ENCODE data around the gene HSD17B3.
"Not testable (repeated sequence)": the region's sequence is repeated elsewhere in the genome, so short reads cannot be mapped to it uniquely, and the experiment has no call there.

Gene HSD17B3

DNA sequence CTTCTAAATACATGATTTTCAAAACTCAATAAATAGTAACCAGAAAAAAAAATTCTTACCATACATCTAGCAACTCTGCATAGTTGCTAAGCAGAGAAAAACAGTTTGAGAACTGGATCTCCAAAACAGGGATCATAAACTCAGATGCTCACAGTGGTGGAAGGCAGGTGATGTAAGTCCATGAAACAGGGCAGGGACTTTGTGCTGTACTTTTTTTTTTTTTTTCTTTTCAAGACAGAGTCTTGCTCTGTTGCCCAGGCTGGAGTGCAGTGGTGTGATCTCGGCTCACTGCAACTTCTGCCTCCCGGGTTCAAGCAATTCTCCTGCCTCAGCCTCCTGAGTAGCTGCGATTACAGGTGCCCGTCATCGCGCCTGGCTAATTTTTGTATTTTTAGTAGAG, 5.0 kb upstream of the HSD17B3 start:
- ATAC-seq: not testable (repeated sequence)

DNA sequence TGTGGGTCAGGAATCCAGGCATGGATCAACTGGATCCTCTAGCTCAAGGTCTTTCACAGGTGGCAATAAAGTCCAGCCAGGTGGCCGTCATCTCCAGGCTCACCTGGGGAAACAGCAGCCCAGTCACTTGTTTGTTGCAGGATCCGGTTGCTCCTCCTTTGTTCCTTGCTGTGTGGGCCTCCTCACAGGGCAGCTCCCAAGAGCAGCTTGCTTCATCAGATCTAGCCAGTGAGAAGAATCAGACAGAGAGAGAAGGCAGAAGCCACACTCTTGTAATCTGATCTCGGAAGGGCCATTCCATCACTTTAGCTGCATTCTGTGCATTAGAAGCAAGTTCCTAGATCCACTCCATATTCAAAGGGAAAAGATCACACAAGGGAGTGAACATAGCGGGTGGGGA, 3.2 kb upstream of the HSD17B3 start:
- no peak for ATAC-seq

More for the DNA sequence above, 5.0 kb upstream of the HSD17B3 start:
- not testable (repeated sequence) for DNase-seq

DNA sequence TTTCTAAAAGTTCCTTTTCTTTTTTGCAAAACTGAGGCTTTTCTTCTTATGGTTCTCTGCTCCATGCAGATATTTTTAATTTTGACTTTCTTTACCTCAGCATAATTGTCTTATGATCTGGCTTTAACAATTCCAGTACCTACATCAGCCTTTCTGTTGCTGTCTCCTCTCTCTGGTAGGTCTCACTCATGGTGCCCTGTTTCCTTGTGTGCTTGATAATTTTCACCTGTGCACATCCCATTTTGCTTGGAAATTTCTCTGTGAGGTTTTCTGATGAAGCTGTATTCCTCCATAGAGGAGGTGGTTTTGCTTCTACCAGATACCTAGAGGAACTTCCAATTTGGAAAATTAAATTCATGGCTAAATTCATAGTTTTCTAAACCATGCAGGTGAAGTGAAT, 2.3 kb upstream of the HSD17B3 start:
- ATAC-seq (no peak), DNase-seq (no peak)

More for the DNA sequence above, 3.2 kb upstream of the HSD17B3 start:
- DNase-seq: no peak

DNA sequence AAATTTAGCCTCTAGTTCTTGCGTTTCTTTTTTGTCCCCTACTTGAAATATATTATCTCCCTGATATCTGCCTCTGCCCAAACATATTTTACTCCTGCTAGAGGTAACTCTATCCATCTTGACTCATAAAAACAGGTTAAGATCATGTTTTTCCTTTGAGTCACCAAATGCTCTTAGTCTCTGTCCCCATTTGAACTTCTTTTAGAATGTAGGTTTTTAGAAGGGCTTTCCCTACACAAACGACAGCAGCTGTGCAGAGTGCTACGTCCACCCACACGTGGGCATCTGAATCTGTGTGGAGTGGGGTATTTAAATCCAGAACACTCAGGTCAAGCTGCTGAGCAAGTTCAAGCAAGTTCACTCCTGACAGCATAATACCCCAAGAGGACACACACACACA, 2.2 kb downstream of the HSD17B3 start:
- DNase-seq: no peak
- no peak for ATAC-seq

DNA sequence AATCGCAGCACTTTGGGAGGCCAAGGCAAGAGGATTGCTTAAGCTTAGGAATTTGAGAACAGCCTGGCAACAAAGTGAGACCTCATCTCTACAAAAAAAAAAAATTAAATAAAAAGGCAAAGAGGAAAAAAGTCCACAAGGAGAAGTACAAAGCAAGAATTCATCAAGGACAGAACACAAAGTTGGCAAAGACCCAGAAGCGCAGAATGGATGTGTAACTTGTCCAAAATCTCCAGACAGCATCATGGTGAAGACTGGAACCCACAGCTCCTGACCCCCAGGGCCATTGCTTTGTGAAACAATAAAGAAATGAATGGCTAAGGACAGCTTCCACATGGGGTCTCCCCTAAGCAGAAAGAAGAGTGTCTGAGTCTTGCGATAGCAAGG, 7.8 kb downstream of the HSD17B3 start:
- DNase-seq (no peak), ATAC-seq (no peak)

DNA sequence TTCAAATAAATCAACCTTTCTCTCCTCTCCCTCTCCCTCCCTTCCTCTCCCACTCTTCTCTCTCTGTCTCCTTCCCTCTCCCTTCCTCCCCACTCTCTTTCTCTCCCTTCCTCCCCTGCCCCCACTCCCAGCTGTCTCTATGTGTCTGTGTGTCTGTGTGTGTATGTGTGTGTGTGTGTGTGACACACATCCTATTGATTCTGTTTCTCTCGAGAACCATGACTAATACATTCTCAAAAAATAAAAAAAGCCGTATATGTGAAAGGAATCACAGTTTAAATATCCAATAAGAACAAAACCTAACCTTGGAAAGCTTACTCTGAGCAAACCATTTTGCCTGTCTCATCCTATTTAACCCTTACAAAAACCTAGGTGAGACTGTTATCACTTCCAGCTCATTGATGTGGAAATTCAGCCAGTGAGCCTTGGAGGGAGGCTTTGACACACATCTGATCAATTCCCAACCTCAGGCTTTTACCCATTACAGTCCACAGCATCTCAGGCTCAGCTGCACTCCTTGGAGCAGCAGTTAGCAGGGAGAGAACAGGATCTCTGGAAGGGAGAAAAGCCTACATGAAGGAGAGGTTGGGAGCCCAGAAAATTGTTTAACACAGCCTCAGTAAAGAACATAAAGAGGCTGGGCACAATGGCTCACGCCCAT, 8.3 kb downstream of the HSD17B3 start:
- ATAC-seq (no peak), DNase-seq (no peak)

DNA sequence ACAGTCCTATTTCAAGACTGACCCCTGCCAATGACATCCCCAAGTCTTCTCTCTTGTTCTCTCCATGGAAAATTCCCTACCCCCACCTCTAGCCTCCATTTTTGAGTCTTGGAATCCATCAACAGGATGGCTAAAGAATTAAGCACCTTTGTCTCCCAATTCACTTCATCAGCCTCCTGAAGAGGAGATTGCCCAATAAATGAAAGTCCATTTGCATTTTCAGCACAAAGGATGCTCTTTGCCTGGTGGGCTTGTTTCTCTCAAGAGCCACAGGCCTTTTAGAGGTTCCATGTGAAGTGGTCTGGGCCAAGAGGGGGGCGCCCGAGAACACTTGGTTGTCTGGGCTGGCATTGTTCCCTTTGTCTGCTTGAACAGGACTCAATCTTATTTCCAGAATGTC, 12.6 kb downstream of the HSD17B3 start:
- ATAC-seq (no peak), DNase-seq (no peak)

DNA sequence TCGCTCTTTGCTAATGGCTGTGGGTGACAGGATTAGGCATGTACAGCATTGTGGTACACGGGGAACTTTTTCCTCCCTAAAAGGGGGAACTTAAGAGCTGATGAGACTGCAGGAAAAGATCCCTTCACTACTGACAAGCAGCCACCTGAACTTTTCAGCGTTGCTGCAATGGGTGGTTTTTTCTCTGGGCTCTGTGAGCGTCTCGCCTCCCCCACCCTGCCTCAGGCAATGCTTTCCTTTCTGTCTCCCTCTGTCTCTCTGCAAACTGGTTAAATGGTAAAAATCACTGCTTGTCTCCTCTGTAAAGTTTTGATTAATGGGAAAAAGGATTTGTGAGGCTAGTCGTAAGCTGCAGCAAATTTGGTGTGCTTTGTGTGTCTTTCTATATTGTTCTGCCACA, 20.3 kb downstream of the HSD17B3 start:
- ATAC-seq (no peak), DNase-seq (no peak)

DNA sequence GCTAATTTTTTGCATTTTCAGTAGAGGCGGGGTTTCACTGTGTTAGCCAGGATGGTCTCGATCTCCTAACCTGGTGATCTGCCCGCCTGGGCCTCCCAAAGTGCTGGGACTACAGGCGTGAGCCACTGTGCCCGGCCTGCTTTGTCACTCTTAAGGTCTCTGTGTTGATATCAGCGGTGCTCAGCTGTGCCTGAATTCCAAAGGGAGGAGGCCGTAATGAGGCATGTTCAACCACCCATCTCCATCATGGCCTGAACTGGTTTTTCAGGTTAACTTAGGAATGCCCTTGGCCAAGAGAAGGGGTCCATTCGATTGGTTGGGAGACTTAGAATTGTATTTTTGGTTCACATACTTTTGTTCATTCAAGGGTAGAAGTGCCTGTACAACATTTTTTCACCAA, 22.0 kb downstream of the HSD17B3 start:
- no peak for DNase-seq
- no peak for ATAC-seq

DNA sequence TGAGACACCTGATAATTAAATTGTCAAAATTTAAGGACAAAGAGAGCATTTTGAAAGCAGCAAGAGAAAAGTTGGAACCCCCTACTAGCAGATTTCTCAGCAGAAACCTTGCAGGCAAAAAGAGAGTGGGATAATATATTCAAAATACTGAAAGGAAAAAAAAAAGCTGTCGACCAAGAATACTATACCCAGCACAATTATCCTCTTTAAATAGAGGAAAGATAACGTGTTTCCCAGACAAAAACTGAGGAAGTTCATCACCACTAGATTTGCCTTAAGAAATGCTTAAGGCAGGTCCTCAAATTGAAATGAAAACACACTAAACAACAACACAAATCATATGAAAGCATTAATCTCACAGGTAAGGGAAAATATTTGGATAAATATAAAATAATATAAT, 27.0 kb downstream of the HSD17B3 start:
- ATAC-seq: no peak
- no peak for DNase-seq

DNA sequence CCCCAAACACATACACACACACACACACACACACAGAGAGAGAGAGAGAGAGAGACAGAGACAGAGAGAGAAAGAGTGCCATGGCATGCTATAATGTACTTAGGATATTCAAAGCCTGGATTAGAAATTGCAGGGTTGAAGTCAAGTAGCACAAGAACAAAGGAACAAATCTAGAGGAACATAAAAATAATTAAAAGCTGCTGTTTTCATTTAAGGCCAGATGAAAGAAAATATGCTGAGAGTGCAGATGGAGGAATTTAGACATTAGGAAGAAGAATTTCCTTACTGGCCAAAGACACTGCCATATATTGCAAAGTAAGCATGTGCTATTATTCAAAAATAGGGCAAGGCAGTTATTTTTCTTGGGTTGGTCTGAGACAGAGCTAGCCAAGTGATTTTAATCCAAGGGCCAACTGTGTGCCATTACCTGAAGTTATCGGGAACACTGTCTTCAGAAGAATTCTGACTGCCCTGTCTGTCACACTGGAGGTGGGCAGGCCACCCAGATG, 31.7 kb downstream of the HSD17B3 start:
- ATAC-seq (no peak), DNase-seq (no peak)

DNA sequence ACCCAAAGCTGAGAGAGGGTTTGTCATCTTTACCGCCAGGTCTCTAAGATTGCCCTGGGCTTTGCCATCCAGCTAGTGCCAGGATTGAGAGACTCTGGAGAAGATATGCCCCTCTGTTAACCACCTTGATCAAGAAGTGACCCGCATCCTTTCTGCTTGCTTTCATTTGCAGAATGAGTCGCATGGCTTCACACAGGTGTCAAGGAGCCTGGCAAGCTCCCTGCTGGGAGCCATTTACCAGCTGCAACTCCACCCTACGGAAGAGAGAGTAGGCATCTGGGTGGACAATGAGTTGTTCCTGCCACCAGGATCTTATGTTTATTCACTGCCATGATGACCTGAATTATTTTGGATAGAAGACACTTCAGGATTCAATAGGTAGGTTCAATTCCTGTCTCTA, 43.0 kb downstream of the HSD17B3 start:
- DNase-seq (no peak), ATAC-seq (no peak)

DNA sequence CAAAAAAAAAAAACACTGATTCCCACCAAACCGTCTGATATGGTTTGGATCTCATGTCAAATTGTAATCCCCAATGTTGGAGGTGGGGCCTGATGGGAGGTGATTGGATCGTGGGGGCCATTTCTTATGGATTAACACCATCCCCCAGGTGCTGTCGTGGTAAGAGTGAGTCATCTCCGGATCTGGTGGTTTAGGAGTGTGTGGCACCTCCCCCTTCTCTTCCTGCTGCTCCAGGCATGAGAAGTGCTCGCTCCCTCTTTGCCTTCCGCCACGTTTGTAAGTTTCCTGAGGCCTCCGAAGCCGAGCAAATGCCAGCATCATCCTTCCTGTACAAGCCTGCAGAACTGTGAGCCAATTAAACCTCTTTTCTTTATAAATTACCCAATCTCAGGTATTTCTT, 45.2 kb downstream of the HSD17B3 start:
- no peak for DNase-seq
- no peak for ATAC-seq

DNA sequence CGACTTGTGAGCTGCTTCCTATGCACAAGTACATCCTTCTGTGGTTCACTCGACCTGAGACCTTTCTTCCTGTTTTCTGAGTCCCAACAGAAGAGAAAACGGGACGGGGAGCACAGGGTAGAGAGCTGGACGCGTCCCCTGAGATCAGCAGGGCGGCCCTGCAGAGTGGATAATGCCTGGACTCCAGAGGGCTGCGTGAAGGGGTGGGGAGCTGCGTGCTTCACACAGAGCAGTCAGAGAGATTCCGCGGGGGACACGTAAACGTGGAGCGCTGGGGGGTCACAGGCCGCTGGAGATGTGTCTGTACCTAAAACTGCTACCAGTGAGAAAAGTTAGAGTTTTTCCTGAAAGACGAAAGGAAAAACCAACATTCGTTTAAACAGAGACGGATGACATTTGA, 46.3 kb downstream of the HSD17B3 start:
- ATAC-seq (no peak), DNase-seq (no peak)

DNA sequence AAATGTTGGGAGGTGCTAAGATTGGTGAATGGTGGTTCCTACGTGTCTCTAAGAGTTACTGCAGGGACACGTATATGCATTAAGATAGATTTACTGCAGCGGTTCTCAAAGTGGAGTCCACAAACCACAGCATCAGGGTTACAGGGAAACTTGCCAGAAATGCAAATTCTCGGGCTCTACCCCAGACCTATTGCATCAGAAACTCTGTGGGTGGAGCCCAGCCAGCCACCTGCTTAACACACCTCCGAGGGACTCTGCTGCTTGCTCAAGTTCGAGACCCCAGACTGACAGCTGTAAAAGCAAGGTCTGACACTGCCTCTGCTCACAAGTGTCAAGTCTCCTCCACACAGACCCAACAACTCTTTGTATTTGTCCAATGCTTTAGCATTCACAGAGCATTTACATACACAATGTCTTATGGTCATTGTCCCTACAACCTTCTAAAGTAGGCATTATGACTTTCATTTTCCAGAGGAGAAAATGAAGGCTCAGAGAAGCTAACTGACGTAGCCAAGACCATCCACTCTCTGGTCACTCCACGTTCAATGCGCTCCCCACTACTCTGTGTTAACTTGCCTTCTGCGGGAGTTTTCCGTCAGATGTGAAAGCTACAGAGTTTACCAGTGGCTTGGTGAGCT, 48.8 kb downstream of the HSD17B3 start:
- peak; percentile 38 for ATAC-seq
- no peak for DNase-seq

DNA sequence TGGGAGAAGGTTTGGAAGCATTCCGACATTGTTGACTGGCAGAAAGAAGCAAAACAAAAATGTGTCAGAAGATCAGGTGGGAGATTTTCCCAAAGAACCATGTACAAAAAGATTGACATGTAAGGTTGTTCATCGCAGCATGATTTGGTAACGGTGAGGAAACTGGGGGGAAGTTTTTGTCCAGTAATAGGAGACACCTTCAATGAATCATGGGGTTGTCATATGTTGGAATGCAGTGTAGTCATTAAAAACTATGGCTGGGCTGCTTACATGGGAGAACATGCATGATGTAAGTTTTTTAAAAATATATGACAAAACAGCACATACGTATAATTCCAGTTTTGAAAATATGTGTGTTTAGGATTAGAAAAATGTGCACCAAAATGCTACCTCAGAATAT, 50.5 kb downstream of the HSD17B3 start:
- no peak for ATAC-seq

DNA sequence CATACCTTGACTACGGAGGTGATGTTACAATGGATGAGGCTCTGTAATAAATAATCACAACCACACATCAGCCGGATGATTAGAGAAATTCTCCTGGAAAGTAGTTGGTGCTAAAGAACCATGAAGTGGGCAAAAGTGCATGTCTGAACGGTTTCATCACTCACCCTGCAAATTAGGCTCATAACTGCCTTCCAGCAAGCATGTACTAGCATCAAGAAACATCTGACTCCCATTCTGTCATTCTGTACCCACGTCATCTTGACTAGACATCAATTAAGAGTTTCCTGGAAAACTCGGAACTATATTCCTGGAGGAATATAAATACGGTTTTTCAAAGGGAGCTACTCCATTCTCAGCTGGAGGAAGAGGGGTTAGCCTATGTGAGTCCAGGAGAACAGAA, 52.2 kb downstream of the HSD17B3 start:
- DNase-seq (no peak), ATAC-seq (no peak)

More for the DNA sequence above, 50.5 kb downstream of the HSD17B3 start:
- no peak for DNase-seq

DNA sequence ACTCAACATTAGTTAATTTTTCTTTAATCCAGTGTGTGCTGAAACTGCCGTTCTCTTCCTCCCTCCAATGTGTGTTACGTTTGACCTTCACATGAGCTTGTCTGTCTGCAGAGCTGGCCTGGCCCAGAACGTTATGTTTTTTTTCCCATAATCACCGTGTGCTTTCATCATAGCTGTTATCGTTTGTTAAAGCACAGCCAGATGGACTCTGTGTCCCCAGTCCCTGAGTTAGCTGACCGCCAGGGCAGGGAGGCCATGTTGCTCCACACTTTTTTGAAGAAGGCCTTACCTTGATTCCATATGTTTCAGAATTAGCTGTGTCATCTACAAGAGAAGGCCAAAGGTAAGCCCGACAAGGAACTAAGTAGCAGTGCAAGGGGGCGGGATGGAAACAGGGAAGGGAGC, 55.7 kb downstream of the HSD17B3 start:
- ATAC-seq: no peak

DNA sequence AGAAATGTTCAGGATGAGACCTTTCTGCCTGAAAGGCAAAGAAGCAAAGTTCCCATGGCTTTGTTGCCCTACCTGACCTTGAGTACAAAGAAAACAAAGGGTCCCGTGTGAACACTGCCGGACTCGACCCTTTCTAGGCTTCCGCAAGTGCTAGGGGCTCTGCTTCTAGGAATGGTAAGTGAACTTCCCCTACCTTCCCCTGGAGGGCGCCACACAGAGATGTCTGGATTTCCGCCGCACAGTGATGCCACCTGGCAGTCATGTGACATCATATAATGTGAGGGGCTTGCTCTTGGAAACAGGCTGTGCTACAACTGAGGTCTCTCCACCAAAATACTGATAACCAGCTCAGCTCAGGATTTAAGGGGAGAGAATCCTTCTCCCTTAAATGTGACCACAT, 56.6 kb downstream of the HSD17B3 start:
- DNase-seq (peak; percentile 36), ATAC-seq (no peak)

More for the DNA sequence above, 55.7 kb downstream of the HSD17B3 start:
- no peak for DNase-seq

DNA sequence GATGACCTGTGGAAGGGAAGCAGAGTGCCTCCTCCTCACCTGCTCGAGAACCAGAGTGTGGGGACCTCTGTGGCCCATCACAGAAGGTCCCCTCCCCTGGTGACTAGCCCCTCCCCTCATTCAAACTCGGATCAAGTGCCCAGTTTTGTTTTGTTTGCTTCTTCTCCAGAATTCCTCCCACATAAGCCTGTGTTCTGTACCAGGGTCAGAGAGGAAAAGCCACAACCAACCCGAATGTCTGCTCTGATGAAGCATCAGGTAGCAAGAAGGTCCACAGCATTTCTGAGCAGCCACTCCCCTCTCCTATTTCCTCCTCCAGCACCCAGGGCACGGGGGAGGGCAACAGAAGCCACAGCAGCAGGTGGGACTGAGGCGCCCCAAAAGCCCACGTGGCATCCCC, 58.2 kb downstream of the HSD17B3 start:
- ATAC-seq: no peak

DNA sequence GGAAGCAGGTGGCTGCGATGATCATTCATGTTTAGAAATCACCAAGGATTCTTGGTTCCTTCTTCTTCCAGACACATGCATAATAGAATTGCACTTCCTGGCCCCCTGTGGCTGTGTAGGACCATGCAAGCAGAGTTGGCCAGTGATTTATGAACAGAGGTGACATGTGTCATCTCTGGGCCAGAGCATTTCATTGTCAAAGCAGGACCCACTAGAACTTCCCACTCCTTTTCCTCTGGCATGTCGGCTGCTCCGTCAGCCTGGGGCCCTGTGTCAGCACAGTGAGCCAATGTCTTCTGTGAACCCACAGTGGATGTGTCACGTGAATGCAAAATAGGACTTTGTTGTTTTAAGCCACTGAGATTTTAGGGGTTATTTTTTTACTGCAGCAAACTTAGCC, 59.2 kb downstream of the HSD17B3 start:
- DNase-seq (no peak), ATAC-seq (no peak)

More for the DNA sequence above, 58.2 kb downstream of the HSD17B3 start:
- no peak for DNase-seq

DNA sequence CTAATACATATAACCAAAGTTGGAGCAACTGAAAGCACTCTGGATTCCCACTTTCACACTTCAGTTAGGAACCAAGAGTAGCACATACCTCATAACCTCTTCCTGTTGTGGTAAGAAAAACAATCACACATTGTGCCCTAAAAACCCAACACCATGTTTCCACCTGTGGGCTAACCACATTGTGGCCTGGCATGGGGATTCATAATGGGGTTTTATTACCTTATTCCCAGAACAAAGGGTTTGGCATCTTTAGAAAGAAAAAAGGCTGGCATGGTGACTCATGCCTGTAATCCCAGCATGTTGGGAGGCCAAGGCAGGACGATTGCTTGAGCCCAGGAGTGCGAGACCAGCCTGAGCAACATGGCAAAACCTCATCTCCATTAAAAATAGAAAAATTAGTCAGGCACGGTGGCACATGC, 60.6 kb downstream of the HSD17B3 start:
- DNase-seq (peak; percentile 78), ATAC-seq (peak; percentile 83)

DNA sequence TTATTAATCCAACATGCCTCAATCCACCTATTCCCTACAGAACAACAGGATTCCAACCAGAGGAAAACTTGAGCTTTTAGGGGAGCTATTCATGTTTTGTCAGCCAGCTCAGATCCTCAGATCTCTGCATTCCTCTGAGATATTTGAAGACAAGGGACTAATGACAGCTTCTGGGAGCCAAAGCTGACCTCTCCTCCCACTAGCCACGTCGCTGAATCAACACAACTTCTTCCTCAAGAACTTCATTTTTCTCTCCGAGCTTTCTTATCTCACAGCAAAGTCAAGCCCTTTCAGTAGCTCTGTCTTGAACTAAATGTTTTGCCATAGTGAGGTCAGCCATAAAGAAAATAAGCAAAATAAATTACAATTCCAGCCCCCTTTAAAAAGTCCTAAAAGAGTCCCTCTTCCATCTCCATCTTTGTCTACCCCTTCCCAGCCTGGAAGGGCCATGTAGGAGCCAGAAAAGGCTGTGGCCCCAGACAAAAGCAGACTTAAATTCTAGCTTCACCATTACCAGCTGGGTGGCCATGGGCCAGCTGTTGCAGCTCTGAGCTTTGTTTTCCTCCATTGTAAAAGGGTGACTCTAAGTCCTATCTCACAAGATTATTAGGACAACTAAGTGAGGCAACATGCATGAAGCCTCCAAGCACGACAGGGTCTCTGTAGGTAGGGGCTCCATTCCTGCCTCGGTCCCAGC, 65.0 kb downstream of the HSD17B3 start:
- no peak for DNase-seq
- no peak for ATAC-seq

Data from stimulated activated naive CD8-positive, alpha-beta T cell treated with anti-CD3 and anti-CD28 coated beads, Interleukin-15, Interleukin-2, amounts not matched to agents 100 U/mL and 50 U/mL, for 24 hours (primary cell).